Breast epithelium (tissue), 3 donors: ENCODE data around the gene HOXB5.

ENCODE experiments used
- CTCF ChIP-seq, 3 donors: fragments of 450-650 bp; IDR thresholded peaks; one replicate each; pipeline ENCODE4 v1.5.1; 2016 to 2017; ENCODE audit warnings: antibody characterized with exemption in 3 of 3, mild to moderate bottlenecking in 3 of 3, moderate library complexity in 3 of 3
- POLR2A ChIP-seq: fragments of 450-650 bp; IDR thresholded peaks from one replicate; pipeline ENCODE4 v1.6.1; 2016; ENCODE audit warnings: antibody characterized with exemption, mild to moderate bottlenecking, moderate library complexity
- POLR2AphosphoS5 ChIP-seq, 3 donors: sonication (generic); formaldehyde crosslinking; IDR thresholded peaks; one replicate each; pipeline ENCODE4 v1.6.1; 2017; ENCODE audit warnings: antibody characterized with exemption in 3 of 3

GRCh38 chr17:48565925-48566710 lies 27.5 kb downstream of the HOXB5 start:
- TF ChIP-seq CTCF (IDR thresholded peaks at IDR 0.05) (no peak), POLR2A (no peak), POLR2AphosphoS5 (IDR thresholded peaks at IDR 0.05) (no peak)
